GM20431 (cell line): ENCODE data around the gene STAB1.

Experiments
- in situ Hi-C: fragments of 300-500 bp; cut with MseI, MboI; formaldehyde crosslinking; loops from one replicate; pipeline ENCODE4 v1.15.0; 2020; ENCODE audit warnings: low sequenced_read_pairs; ENCODE audit not compliant: unreplicated experiment

Gene STAB1, protein sequence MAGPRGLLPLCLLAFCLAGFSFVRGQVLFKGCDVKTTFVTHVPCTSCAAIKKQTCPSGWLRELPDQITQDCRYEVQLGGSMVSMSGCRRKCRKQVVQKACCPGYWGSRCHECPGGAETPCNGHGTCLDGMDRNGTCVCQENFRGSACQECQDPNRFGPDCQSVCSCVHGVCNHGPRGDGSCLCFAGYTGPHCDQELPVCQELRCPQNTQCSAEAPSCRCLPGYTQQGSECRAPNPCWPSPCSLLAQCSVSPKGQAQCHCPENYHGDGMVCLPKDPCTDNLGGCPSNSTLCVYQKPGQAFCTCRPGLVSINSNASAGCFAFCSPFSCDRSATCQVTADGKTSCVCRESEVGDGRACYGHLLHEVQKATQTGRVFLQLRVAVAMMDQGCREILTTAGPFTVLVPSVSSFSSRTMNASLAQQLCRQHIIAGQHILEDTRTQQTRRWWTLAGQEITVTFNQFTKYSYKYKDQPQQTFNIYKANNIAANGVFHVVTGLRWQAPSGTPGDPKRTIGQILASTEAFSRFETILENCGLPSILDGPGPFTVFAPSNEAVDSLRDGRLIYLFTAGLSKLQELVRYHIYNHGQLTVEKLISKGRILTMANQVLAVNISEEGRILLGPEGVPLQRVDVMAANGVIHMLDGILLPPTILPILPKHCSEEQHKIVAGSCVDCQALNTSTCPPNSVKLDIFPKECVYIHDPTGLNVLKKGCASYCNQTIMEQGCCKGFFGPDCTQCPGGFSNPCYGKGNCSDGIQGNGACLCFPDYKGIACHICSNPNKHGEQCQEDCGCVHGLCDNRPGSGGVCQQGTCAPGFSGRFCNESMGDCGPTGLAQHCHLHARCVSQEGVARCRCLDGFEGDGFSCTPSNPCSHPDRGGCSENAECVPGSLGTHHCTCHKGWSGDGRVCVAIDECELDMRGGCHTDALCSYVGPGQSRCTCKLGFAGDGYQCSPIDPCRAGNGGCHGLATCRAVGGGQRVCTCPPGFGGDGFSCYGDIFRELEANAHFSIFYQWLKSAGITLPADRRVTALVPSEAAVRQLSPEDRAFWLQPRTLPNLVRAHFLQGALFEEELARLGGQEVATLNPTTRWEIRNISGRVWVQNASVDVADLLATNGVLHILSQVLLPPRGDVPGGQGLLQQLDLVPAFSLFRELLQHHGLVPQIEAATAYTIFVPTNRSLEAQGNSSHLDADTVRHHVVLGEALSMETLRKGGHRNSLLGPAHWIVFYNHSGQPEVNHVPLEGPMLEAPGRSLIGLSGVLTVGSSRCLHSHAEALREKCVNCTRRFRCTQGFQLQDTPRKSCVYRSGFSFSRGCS (N-terminal part only)

DNA sequence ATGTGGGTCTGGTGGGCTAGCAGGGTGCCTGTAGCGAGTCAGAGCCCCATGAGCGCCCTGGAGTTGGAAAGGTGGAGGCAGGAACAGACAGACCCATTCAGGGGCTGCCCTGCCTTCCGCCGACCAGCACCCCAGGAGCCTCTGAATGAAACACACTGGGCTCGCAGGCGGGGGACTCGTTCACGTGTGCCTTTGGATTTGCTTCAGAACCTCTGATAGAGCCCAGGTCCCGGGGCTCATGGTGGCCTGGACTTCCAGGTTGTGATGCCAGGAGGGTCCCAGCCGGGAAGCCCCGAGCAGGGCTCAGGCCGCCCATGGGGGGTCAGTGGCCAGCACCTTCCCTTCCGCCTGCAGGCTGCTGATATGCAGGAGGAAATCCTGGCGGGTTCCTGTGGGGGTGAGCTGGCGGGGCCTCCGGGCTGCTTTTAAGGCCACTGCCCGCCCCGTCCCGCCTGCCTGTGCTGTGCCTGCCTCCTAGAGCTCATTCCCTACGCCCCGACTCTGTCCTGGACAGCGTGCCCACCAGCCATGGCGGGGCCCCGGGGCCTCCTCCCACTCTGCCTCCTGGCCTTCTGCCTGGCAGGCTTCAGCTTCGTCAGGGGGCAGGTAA lies at the start of gene STAB1:
Gene STAB1, plus strand, starts transcription at position 453 of the 610 bp plus-strand sequence. Its CDS starts 76 bp downstream, at position 529.
- in situ Hi-C loops = no loop called here

DNA sequence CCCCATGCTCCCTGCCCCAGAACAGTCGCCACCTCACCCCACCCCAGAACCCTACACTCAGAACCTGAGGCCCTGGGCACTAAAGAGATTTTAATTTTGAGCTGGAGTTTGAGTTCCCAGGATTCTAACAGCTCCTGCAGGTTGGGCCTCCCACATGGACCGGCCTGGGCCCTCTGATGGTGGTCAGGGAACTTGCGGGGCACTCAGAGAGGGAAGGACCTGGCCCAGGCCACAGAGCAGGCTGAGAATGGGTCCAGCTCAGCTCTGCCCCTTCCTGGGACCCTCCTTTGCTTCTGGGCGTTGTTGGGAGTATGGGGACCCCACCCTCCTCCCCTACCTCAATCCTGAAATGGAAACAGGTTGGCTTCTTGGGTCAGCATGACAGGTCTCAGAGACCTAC lies 49.1 kb upstream of the STAB1 start:
- in situ Hi-C loops = no loop called here

DNA sequence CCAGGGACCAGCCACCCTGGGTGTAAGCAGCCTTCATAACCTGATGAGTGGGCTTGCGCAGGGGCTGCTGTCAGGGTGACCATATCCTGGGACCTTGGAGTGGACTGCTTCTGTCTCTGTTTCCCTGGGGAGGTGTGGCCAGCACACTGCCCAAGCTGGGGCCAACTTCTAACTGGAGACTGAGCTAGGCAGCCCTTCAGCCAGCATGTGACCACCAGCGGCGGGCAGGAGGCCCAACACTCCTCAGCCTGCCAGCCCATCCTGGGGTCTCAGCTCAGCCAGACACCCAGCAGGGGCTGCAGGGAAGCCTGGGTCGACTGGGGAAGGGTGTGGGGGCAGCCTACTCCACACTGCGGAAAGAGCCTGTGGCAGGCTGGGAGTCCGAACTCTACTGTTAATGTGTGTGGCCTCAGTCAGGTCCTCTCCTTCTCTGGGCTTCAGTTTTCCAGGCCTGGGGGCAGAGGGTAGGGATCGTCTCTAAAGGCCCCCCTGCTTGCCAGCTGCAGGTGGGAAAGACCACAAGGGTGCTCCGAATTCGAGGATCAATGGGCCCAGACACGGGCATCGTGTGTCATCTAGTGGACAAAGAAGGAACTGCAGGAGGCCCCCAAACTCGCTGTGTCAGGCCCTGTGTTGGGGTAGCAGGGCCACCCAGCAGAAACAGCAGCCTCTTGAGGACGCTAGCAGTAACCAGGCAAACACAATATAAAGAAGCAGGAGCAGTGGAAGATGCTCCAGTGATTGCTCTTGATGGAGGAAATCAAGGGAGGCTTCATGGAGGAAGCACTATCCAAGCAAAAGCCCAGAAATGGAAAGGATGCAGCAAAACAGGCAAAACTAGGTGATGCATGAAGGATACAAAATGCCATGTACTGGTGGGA lies 48.3 kb upstream of the STAB1 start:
- in situ Hi-C loops = no loop called here

DNA sequence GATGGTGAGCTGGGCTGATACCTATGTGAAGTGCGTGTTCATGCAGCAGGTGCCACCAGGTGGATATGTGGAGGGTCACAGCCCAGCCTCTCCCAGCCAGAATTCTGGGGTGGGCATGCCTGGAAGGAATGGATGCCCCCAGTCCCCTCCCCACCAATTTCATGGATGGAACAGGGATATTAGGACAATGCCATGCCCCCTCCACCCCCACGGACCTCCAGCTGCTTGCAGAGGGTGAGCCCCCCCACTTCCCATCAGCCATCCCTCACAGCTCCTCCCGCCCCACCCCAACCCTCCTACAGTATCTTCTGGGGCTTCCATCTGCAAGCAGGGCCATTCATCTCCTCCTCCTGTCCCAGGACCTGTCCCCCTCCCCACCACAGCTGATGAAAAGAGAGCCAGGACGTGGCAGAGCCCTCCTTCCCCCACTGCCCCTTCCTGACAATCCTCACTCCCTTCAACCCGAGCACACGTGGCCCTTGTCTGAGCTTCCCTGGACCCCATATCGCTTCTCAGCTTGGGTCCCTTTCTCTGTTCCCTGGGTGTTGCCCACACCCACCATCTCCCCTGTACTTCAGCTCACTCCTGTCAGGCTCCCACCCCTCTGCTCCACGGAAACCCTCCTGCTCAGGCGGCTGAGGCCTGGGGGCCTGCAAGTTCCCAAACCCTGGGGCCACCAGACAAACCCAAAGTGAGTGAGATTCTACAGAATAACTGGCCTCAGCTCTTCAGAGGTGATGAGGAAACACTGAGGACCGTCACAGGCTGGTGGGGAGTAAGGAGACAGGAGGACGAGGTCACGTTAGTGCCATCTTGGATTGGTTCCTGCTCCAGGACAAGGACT lies 47.4 kb upstream of the STAB1 start:
- in situ Hi-C loops = no loop called here

DNA sequence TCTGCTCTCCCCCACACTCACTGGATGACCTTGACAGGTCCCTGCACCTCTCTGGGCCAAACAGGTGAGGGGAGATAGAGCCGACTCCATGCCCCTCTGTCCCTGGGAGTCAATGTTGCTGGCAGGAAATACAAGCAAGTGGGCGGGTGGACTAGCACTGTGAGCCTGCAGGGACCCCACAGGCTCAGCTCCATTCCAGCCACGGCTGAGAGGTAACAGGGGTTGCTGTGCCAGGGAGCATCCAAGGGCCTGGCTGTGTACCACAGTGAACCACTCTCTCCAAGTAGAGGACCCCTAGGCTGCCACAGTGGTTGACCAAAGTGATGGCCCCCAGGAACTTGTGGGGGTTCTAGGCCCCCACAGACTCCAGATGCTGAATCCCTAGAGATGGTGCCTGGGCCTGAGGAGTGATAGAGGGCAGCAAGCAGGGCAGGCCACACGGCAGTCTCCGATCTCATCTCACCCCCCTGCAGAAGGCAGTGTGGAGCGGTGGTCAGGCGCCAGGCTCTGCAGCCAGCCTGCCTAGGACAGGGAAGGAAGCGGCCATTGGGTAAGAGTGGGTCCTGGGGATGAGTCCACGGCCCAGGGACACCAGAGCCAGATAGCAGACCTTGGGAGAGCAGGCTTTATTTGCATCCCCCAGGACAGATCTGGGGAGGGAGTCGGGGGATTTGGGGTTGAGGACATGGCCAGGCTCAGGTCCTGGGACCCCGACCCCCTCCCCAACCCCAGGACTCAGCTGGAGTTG lies 44.5 kb upstream of the STAB1 start:
- in situ Hi-C loops = no loop called here

DNA sequence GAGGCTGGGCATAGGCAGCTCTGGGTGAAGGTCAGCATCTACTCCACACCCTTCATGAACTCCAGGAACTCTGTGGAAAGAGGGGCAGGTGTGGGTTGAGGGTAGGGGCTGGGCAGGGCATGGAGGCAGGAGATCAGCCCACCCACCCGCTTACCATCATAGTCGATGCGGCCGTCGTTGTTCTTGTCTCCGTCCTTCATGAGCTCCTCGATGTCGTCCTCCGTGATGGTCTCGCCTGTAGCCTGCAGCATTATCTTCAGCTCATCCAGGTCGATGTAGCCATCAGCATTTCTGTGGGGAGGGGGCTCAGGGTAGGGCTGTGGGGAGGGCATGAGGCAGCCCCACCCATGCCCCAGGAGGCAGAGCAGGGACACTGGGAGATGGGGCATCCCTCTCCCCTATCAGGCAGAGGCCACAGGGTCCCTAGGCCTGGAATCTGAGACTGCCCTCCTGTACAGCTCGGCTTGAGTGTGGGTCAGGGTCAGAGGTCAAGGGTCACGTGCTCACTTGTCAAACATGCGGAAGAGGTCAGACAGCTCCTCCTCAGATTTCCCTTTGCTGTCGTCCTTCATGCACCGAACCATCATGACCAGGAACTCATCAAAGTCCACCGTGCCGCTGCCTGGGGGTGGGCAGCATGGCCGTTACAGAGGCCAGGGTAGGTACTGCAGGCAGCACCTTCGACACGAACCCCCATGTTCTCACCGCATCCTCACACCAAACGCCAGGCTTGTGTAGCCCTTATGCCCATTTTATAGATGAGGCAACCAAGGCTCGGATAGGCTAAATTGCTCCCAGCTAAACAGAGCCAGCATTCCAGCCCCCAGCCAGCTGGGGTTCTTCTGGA lies 43.7 kb upstream of the STAB1 start:
- in situ Hi-C loops = no loop called here

DNA sequence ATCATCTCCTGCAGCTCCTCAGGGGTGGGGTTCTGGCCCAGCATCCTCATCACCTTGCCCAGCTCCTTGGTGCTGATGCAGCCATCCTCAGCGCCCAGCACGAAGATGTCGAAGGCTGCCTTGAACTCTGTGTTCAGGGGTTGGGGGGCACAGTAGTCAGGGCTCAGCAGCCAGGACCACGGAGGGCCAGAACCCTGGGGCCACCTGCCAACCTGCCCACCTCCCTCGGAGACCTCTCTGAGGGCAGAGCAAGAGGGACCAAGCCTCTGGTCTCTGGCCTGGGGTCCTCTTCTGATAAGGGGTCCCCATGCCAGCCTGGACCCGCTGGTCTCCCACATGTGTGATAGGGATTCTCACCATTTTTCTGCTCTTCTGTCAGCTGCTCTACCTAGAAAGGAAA lies 43.0 kb upstream of the STAB1 start:
- in situ Hi-C loops = no loop called here

DNA sequence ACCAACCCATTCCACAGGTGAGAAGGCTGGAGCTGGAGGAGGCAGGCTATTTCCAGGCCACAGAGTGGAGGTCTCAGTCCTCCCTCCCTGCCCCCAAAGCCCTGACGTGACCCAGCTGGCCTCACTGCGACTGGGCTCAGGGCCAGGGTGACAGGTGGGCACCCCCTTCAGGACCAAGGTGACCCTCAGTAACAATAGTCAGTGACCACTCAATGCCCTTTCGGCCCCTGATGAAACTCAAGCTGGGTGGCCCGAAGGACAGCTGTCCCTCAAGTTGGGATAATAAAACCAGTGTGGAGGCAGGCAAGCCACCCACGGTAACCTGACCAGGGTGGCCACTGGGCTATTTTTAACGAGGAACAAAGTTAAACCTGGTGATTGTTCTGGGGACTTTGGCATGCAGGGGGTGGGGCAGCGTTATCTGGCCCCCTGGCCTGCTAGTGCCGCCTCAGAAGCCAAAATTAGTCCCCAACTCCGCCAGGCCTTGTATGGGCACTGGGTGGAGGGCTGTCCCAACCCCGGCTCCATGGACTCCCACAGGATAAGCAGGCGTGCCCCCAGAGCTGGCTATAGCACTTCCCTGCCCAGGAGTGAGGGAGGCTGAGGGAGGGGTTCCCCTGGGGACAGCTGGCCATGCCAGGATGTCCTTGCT lies 42.4 kb upstream of the STAB1 start:
- in situ Hi-C loops = no loop called here

DNA sequence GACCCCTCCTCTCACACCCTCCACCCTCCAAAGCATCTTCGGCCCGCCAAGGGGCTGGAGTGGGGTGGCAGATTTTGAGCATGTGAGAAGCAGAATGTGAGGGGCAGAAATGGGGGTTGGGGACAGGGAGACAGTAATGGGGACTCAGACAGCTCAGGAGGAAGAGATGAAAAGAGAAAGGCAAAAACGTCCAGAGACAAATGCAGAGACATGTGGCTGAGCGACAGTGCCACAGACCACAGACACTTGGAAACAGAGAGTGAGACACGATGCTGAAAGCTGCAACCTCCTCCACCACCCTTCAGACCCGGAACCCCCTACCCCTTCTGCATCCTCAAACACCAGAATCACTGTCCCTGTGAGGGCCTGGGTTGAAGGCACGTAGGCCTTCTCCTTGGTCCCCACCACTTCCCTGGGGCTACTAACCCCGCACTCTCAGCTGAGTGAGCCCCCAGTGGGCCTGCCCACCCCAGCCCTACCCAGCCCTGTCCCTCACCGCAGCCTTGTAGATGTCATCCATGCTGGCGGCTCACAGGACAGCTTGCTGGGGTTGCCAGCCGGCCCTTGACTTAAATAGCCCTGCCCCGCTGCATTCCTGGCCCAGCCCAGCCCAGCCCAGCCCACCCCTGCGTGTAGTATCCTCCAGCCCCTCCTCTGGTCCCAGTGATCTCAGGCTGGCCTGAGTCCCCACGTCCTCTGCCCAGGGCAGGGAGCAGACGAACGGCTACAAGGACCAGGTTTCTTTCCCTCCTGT lies 41.5 kb upstream of the STAB1 start, which contains the start of gene TNNC1:
Gene TNNC1, minus strand, starts transcription at position 546 of the 754 bp plus-strand sequence. Its CDS starts 26 bp downstream, at position 520.
- in situ Hi-C loops = no loop called here

DNA sequence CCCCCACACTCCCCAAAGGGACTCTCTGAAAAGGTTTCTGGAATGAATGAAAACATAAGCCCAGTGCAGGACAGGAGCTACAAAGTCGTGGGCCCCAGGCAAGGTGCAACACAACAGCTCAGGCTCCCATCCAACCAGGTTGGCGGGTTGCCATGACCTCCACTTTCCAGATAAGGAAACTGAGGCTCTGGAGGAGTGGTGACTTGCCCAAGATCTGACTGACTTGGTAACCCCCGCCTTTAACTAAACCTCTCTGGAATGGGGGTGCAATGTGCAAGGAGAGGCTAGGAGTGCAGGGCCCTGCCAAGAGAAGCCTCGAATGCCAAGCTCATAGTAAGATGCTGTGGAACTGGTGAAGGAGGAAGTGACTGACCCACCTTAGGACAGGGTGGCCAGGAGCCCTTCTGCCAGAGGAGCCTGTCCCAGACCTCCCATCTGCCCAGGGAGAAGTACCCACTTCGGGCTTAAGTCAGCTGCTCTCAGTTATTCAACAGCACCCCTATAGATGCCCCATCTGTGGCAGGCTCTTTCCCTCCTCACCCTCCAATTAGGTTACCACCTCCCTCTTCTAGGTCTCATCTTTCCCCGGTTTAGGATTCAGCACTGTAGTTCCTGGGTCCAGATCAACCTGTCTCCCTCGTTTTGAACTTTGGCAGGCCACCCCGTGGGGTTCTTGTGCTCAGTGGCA lies 40.7 kb upstream of the STAB1 start:
- in situ Hi-C loops = no loop called here

DNA sequence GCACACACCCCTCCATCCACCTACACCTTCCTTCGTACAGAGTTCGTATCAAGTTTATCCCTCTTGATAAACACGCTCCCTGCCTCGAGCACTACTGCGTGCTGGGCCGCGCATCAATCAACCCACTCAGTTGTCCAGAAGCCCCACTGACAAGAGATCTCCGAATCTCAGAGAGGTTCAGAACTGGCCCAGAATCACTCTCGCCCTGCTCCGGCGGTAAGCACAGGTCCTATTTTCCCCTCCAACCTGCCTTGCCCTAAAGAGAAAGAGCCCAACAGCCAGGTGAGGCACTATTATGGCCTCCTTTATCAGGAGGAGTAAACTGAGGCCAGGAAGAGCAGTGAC lies 40.2 kb upstream of the STAB1 start:
- in situ Hi-C loops = no loop called here

DNA sequence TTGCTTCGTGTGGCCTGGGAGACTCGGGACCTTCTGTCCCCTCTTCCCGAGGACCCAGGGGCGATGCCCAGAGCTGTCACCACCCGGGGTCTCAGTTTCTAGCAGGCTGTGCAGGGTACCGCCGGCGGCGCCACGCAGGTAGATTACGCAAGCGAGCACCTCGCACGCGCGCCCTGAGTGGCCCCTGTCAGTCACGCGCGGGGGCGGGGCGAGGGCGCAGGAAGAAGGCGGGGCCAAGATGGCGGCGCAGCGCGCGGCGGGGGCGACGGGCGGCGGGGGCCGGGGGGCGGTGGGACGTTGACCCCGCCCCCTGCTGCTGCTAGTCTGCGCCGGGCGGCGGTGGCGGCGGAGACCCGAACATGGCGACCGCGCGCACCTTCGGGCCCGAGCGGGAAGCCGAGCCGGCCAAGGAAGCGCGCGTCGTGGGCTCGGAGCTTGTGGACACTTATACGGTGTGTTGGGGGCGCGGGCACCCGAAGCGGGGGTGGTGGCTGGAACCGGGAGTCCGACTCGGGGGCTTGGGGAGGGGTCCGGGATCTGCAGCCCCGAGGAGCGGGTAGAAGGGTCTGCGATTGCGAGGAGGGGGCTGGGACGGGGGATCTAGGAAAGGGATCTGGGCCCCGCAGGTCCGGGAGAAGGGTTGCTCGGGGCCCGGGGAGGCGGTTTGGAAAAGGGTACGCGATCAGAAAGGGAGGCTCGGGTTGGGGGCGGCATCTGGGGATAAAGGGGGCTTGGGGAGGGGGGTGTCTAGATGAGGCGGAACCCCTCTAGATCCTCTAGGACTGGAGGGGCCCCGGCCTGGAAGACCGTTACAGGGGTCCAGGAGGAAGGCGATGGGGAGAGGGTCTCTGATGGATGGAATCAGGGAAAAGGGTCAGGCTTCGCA lies 39.6 kb upstream of the STAB1 start, which contains the start of gene NISCH:
Gene NISCH, plus strand, starts transcription at position 322 of the 886 bp plus-strand sequence. Its CDS starts 38 bp downstream, at position 360.
- in situ Hi-C loops = no loop called here

DNA sequence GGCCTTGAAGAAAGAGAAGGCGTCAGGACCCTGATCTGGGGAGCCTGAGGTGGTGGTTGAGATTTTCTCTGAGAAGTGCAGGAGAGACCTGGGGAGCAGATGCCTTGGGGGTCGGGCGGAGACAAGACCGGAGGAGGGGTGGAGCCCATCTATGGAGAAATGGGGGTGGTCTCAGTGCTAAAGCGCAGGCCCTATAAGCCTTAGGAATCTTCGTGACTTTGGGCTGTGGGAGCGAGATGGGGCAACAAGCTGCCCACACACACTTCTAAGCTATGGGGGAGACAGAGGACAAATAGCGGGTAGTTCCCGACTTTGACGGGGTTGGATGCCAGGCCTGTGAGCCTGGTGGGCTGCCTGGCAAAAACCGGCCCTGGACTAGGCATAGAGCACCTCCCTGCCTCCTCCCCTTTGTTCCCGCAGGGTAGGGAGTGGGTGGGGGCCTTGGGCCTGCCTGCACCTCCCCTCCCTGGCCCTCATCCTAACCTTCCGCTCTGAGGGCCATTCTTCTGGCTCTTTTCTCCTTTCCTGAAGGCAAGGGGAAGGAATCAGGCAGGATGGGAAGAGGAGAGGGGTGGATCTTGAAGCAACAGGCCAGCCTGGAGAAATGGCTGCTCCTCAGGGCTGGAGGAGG lies 38.9 kb upstream of the STAB1 start:
- in situ Hi-C loops = no loop called here
